Left cardiac atrium (tissue), 4 donors: ENCODE data around the gene PACS1. TPM values are rescaled to one million over a fixed set of nuclear protein-coding genes. Genes with fewer than 3 reads are reported as not detected.

ENCODE experiments used
- ATAC-seq, 2 donors: fragments of 200-7000 bp; cut with Tn5 transposase; one replicate each; pipeline ENCODE4 v1.9.1; 2020; ENCODE audit warnings: mild to moderate bottlenecking in 2 of 2, moderate library complexity in 2 of 2
- DNase-seq: peaks from one replicate; pipeline ENCODE4 v3.0.0-alpha.2; 2020
- intact Hi-C, 2 donors: fragments of 100-400 bp; cut with DNase I; formaldehyde crosslinking; loops; one replicate each; pipeline versions ENCODE4 v1.14.1 to v1.15.1; 2022 to 2023
- total RNA-seq, 2 donors: library from RNA; stranded (reverse); fragmentation: NEBNext Ultra II Directional; extraction: Animal tissue kit (Norgen Biotek cat#: 25700); gene quantifications; one replicate each; pipeline ENCODE4 v1.2.1, GENCODE V29; 2021
- donor health status: DM: no; HTN: yes; CAD: no.
- donor health status: DM: no; HTN: yes; CAD: no; lungs with severe emphysema.
- donor health status: DM: yes; HTN: yes; CAD: no.
- donor health status: Dilated cardiomyopathy.

PACS1 gene
- total RNA-seq, 2 donors from 2014 or later = 51.6 to 74.4 TPM

DNA sequence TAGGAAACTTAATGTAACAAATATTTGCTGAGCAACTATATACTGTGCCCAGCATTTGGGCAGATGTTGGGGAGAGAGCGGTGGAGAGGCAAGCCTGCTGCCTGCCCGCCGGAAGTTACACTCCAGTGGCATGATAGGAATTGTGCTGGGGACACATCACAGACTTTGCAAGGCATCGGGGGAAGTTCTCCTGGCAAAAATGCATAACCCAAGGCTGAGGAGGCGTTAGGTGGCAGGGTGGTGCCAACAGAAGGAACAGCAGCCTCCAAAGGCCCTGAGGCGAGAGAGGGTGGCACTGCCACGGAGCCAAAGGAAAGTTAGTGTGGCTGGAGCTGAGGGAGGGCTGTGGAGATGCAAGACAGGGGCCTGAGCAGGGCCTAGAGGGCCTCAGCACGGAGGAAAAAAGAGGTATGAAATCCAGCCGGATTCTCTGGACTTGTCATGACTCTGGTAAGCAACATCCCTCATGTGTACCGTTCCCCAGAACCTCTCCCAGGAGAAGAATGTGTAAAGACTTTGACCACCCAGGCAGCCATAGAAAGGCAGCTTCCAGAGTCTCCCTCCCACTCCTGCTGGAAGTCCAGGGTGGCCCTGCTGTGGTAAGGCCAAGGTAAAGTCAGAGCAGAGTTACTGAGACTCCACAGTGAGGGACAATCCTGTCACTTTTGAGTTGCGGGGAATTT lies 122.2 kb downstream of the PACS1 start:
- intact Hi-C loops = no loop called here
- peak; percentile 30 for DNase-seq
- peak; percentile 80 to 87 for ATAC-seq

DNA sequence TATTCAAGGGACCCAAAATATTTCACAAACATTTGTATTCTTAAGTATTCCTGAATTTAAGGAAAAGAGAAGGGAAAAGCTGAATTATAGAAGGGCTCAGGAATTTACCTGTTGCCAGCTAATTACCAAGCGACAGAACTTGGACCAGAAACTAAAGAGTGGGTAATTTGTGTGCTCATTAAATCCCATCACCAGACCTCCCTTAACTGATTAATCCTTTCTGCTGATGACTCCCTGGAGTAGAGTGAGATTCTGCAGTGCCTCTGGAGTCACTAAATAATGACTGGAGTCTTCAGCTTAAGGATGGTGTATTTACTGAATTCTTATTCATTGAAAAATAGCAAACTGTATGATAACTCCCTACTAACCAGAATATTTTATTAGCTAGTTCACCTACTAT lies 124.3 kb downstream of the PACS1 start:
- no peak for ATAC-seq
- DNase-seq = no peak
- intact Hi-C loops = no loop called here

DNA sequence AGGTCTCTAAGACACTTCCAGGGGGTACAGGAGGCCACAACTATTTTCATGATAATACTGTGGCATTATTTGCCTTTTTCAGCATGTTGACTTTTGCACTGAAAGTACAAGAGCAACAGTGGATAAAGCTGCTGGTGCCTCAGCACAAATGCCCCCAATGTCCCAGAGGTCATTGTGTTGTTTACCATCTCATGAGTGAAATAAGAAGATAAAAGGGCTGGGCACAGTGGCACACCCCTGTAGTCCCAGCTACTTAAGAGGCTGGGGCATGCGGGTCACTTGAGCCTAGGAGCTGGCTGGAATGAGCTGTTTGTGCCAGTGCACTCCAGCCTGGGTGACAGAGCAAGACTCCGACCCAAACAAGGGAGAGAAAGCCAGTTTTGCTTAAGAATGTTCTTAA lies 125.8 kb downstream of the PACS1 start:
- ATAC-seq = no peak
- DNase-seq = no peak
- intact Hi-C loops = no loop called here

DNA sequence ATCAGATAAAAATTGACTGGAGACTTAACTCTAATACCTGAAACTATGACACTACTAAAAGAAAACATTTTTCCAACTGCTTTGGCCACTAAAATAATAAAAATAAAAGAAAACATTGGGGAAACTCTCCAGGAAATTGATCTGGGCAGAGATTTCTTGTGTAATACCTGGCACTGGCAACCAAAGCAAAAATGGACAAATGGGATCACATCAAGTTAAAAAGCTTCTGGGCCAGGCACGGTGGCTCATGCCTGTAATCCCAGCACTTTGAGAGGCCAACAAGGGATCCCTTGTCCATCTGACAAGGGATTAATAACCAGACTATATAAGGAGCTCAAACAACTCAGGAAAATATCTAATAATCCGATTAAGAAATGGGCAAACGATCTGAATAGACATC lies 133.8 kb downstream of the PACS1 start:
- DNase-seq (no peak), ATAC-seq (no peak)
- intact Hi-C loops = no loop called here

DNA sequence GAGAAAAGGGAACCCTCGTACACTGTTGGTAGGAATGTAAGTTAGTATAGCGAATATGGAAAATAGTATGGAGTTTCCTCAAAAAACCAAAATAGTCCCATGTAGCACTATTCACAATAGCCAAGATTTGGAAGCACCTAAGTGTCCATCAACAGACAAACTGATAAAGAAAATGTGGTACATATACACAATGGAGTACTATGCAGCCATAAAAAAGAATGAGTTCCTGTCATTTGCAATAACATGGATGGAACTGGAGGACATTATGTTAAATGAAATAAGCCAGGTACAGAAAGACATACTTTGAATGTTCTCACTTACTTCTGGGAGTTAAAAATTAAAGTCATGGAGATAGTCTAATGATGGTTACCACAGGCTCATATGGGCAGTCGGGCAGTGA lies 134.3 kb downstream of the PACS1 start:
- DNase-seq (no peak), ATAC-seq (no peak)
- intact Hi-C loops = no loop called here

DNA sequence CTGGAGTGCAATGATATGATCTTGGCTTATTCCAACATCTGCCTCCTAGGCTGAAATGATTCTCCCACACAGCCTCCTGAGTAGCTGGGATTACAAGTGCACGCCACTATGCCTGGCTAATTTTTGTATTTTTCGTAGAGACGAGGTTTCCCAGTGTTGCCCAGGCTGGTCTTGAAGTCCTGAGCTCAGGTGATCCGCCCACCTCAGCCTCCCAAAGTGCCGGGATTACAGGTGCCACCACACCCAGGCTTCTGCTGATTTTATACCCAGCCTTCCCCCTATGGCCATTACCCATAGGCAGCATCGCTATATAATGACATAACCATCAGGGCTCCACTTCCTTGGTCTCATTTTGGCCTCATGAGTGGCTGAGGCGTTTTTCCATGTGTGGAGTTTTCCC lies 137.7 kb downstream of the PACS1 start:
- ATAC-seq = no peak
- intact Hi-C loops = no loop called here
- DNase-seq = no peak

DNA sequence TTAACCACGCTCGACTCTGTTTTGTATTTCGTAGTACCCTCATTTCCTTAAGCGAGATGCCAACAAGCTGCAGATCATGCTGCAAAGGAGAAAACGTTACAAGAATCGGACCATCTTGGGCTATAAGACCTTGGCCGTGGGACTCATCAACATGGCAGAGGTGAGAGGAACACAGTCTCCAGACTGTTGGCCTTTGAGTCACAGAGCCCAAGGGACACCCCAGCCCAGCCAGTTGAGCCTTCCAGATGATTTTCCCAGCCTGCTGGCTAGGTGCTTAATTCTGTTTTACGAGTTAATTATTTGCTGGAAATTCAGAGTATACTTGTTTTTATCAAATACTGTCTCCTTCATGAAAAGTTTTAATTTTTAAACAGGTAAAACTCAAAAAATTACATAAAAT lies 141.0 kb downstream of the PACS1 start:
- intact Hi-C loops = no loop called here
- no peak for DNase-seq
- no peak for ATAC-seq

DNA sequence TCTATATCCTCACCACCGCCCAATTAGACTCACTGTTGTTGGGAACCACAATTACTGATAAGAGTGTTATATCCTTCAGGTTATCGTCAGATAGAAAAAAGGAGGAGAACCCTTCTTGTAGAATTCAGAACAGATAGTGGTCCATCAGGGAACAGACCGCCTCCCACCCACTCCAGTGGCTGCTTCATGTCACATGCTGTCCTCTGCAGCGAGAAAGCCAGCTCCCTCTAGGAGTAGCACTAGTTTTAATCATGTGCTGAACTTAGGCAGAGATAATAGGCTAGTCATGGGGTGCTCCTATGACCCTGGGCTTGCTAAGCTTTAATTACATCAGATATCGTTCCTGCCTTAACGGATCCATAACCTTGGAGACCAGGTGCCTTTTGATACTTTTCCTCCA lies 146.8 kb downstream of the PACS1 start:
- intact Hi-C loops = no loop called here
- ATAC-seq = no peak
- DNase-seq = no peak

DNA sequence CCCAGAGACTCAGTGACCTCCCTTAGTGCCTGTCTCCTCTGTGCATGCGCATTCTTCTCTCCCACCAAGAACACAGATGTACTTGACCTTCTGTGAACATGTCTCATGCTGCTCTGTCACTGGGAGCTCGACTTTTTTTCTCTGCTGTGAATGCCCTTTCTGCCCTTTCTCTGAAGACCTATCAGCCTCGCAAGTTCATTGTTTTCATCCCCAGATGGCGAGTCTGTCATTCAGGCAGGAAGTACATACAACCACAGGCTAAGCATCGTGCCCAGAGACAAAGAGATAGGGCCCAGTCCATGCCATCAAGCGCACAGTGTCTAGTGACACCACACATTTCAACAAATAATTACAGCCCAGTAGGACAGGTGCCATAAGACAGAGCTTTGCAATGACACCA lies 148.0 kb downstream of the PACS1 start:
- DNase-seq = no peak
- no peak for ATAC-seq
- intact Hi-C loops = no loop called here

DNA sequence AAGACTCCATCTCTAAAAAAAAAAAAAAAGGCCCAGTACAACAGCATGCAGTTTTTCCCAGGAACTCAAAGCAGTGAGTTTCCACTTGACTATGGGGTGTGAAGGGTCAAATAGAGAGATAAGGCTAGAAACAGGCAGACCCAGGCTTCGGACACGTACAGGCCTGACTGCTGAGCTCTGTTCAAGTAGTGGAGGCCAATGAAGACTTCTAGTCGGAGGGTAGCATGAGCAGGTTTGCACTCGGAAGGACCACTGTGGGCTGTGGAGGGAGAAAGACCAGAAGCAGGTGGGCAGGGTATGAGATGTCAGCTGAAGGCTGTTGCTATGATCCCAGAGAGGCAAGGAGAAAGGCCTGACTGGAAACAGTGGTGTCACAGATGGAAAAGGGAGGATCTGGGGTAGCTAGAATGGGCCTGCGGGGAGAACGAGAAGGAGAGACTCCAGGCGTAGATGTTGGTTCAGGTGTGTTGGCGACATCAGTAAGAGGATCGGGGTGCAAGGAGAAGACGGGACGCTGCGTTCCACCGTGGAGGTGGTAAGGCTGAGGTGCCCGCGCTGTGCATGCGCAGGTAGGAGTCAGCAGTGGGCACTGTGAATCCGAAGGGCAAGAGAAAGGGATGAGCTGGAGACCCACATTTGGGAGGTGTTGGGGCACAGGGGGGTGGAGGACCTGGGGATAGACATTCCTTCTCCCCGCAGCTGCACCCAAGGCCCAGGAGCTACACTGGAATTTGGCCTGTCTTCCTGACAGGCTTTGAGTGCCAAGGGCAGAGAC lies 149.0 kb downstream of the PACS1 start:
- DNase-seq (no peak), ATAC-seq (no peak)

DNA sequence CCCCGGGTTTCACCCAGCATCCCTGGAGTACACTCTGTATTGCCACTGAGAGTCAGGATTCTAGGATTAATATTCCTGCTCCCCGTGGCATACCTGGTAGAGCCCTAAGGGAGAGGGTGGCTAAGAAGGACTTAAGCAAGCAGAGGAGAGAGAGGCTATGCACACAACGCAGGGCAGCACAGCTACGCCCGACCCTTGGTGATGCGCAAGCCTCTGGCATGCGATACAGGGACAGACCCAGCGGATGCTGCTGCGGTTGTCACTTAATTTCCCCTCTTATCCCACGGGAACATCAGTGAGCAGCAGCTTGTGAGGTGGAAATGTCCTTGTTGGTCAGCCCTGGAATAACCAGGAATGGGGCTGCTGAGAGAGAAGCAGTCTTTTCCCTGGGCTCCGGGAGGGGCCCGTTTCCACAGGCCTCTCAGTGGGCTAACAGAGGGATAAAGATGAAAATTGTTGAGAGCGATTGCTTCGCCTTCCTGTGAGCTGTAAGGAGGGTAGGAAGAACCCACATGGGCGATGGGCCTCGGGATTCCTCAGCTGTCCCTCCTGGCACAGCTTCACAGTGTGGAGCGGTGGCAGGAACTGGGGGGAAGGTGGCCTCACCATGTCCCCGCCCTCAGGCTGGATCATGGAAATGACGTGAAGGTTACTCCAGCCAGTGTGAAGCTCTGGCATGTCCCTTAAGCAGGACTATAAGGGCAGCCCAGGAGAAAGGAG lies 149.9 kb downstream of the PACS1 start:
- ATAC-seq (no peak), DNase-seq (no peak)
- intact Hi-C loops = loop anchor here in 1 of 2 donors (10.0 kb wide), 1 partner anchor 65 kb away; the partner anchor contains the start of gene YIF1A

More for the DNA sequence above, 149.0 kb downstream of the PACS1 start:
- intact Hi-C loops = no loop called here

DNA sequence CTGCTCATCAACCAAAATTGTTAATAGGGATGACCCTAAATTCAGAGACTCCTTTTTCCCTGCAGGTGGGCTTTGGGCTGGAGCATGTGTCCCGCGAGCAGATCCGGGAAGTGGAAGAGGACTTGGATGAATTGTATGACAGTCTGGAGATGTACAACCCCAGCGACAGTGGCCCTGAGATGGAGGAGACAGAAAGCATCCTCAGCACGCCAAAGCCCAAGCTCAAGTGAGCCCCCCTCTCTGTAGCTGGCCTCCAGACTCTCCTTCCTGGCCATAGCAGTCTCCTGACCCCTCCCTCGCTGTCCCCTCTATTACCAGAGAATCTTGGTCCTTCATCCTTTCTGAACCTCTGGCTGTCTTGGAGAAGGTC lies 150.5 kb downstream of the PACS1 start:
- ATAC-seq (no peak), DNase-seq (no peak)
- intact Hi-C loops = loop anchor here in 1 of 2 donors (10.0 kb wide), 1 partner anchor 64 kb away; the partner anchor contains the start of gene YIF1A

DNA sequence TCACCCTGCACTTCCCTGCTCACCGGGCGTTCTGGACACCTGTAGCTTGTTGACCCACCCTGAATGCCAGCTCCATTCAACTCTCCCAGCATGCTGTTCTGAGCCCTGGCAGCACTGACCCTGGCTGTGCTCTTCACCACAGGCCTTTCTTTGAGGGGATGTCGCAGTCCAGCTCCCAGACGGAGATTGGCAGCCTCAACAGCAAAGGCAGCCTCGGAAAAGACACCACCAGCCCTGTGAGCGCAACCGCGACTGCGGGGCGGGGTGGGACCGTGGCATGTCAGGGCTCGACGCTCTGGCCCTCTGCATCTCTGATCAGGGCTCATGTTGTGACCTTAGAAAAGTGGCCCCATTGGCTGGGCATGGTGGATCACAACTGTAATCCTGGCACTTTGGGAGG lies 150.9 kb downstream of the PACS1 start:
- no peak for ATAC-seq
- DNase-seq = no peak
- intact Hi-C loops = loop anchor here in 1 of 2 donors (10.0 kb wide), 1 partner anchor 64 kb away; the partner anchor contains the start of gene YIF1A

DNA sequence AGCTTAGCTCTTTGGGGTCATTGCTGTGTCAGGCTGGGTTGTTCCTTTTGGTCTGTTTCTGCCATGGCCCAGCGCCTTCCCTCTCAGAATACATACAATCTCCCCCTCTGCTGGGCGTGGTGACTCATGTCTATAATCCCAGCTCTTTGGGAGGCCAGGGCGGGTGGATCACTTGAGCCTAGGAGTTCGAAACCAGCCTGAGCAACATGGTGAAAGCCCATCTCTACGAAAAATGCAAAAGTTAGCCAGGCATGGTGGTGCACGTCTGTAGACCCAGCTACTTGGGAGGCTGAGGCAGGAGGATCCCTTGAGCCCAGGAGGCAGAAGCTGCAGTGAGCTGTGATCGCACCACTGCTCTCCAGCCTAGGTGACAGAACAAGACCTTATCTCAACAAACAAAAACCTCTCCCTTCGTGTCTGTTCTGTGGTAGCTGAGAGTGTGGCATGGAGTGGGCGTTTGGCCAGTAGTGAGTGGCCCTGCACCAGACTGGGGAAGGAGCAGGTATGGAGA lies 151.7 kb downstream of the PACS1 start:
- ATAC-seq (peak in 1 of 2 donors; percentile 3), DNase-seq (no peak)
- intact Hi-C loops = loop anchor here in 1 of 2 donors (2.0 to 10.0 kb wide), 2 partner anchors 37 to 63 kb away; partner anchors contain the start of gene YIF1A

DNA sequence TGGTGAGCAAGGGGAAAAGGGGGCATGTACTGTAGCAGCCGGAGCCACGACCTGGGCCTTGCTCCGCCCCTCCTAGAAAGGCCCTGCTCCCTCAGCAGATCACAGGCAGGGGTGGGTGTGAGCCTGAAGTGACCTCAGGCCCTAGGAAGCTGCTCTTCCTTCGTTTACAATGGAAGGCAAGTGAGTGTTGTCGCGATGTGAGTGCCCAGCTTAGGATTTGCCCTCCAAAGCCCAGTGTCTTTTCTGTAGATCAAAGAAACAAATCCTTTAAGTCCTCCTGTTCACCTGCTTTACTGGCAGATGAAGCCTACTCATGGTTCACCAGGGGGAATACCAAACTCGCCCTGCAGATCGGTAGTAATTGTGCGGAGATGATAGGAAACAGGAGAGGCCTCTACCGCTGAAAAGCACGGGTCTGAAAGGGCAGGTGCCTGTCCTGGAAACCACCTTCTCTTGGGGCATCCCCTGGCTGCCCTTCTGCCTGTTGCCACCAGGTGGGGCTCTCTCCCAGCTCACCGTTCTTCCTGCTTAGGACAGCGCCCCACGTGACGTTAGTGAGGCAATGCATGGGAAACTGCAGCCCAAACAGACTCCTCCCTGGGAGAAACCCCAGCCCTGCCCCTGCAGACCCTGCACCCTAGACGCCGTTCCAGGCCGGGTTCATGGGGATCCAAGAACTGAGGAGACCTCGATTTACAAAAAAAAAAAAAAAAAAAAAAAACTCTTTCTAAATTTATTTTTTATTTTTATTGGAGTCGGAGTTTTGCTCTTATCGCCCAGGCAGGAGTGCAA lies 152.5 kb downstream of the PACS1 start:
- ATAC-seq = peak; percentile 85 to 93
- peak; percentile 91 for DNase-seq
- intact Hi-C loops = loop anchor here in 1 of 2 donors (2.0 to 10.0 kb wide), 2 partner anchors 36 to 62 kb away; partner anchors contain the start of gene YIF1A

DNA sequence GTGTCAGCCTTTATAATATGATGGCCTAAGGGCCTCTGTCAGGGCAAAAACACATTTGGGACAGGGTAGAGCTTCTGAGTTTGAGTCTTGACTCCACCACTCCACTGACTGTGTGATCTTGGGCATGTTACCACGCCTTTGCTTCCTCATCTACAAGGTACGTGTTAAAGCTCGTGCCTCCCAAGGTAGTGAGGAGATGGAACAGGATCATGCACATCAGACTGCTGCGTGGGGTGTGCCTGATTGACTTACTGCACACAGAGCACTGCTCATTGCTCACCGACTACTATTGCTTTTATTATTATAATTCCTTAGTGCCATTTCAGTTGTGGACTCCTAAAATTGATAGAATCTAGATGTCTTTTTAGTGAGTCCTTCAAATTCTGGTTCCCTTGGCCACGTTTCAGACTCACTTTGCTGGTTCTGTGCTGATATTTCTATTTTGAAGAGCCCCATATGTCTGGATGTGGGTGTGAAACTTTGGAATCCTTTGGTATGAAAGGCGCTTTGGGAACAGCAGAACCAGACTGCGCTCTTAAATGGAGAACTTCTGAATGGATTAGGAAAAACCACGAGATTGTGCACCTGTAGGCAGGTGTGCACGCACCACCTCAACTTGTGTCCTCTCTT lies 154.3 kb downstream of the PACS1 start:
- ATAC-seq (no peak), DNase-seq (no peak)
- intact Hi-C loops = loop anchor here in 1 of 2 donors (10.0 kb wide), 1 partner anchor 60 kb away; the partner anchor contains the start of gene YIF1A

DNA sequence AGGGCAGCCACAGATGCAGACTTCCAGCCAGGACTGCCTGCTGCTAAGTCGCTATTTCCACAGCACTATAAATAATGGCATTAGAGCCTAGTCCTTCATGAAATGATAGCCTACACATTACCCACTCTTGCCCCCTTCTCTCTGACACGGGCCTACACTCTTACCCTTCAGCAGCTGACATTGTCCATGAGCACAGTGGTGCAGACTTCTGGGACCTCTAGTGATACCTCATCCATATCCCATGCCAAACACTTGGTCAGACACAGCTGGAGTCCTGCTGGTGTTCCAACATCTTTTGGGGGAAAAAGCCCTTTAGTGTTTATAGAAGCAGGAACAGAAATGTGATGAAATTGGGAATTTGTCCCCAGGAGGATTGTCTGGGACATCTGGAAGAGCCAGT lies 155.0 kb downstream of the PACS1 start:
- DNase-seq = no peak
- ATAC-seq = peak in 1 of 2 donors; percentile 27
- intact Hi-C loops = loop anchor here in 1 of 2 donors (10.0 kb wide), 1 partner anchor 60 kb away; the partner anchor contains the start of gene YIF1A

DNA sequence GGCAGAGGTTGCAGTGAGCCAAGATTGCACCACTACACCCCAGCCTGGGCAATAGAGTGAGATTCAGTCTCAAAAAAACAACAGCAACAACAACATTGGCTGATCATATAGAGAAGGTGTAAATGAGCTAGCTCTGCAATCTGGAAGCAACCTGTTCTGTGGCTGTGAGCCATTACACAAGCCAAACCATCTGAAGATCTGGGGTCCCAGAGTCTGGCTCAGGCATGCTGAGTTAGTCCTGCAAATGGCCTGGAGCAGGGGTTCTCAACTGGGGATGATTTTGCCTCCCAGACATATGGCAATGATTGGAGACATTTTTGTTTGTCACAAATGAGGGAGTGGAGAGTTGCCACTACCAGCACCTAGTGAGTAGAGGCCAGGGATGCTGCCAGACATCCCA lies 156.0 kb downstream of the PACS1 start:
- DNase-seq (no peak), ATAC-seq (no peak)
- intact Hi-C loops = loop anchor here in 1 of 2 donors (10.0 kb wide), 1 partner anchor 59 kb away; the partner anchor contains the start of gene YIF1A
